ENCODE measurements around the gene FAM209B. TPM values are rescaled to one million over a fixed set of nuclear protein-coding genes. Genes with fewer than 3 reads are reported as not detected.
A peak's percentile ranks its signal among the peaks of the same experiment; 100 is the strongest.
"Not testable (repeated sequence)": the region's sequence is repeated elsewhere in the genome, so short reads cannot be mapped to it uniquely, and the experiment has no call there.

FAM209B gene
- polyA plus RNA-seq (2012; ENCODE audit: missing spikeins), result not detected

GRCh38 chr20:56532946-56533345 lies at the start of gene FAM209B:
TSS of gene FAM209B (plus strand) at chr20:56533246. CDS start at chr20:56533342, 96 bp downstream.
- DNase-seq (ENCODE audit: insufficient read length); FAIRE-seq: not testable (repeated sequence)

GRCh38 chr20:56483970-56484369 lies 49.1 kb upstream of the FAM209B start:
- FAIRE-seq (no peak), DNase-seq (ENCODE audit: insufficient read length) (no peak)
- no peak for TF ChIP-seq TAF1 (IDR thresholded peaks at IDR 0.05; ENCODE audit: borderline replicate concordance, low read depth, low read length)
- no peak for TF ChIP-seq POLR2A (IDR thresholded peaks at IDR 0.05; ENCODE audit: low read depth, low read length)
- no peak for TF ChIP-seq POLR2AphosphoS5 (IDR thresholded peaks at IDR 0.05; ENCODE audit: low read depth, low read length)

- DNase-seq (ENCODE audit: insufficient read length), result no peak
- no peak for FAIRE-seq
- TF ChIP-seq TAF1 (IDR thresholded peaks at IDR 0.05; ENCODE audit: borderline replicate concordance, low read depth, low read length), result no peak
- no peak for TF ChIP-seq POLR2AphosphoS5 (IDR thresholded peaks at IDR 0.05; ENCODE audit: low read depth, low read length)
- no peak for TF ChIP-seq POLR2A (IDR thresholded peaks at IDR 0.05; ENCODE audit: low read depth, low read length)
Observed at GRCh38 chr20:56487216-56487615, 45.8 kb upstream of the FAM209B start.

- FAIRE-seq (no peak), DNase-seq (ENCODE audit: insufficient read length) (no peak)
- no peak for TF ChIP-seq TAF1 (IDR thresholded peaks at IDR 0.05; ENCODE audit: borderline replicate concordance, low read depth, low read length)
- no peak for TF ChIP-seq POLR2AphosphoS5 (IDR thresholded peaks at IDR 0.05; ENCODE audit: low read depth, low read length)
- no peak for TF ChIP-seq POLR2A (IDR thresholded peaks at IDR 0.05; ENCODE audit: low read depth, low read length)
Observed at GRCh38 chr20:56488566-56488965, 44.5 kb upstream of the FAM209B start.

GRCh38 chr20:56501116-56501515 lies 31.9 kb upstream of the FAM209B start:
- FAIRE-seq (no peak), DNase-seq (ENCODE audit: insufficient read length) (no peak)
- TF ChIP-seq TAF1 (IDR thresholded peaks at IDR 0.05; ENCODE audit: borderline replicate concordance, low read depth, low read length) (no peak), POLR2AphosphoS5 (IDR thresholded peaks at IDR 0.05; ENCODE audit: low read depth, low read length) (no peak), POLR2A (IDR thresholded peaks at IDR 0.05; ENCODE audit: low read depth, low read length) (no peak)

- TF ChIP-seq TAF1 (IDR thresholded peaks at IDR 0.05; ENCODE audit: borderline replicate concordance, low read depth, low read length) (no peak), POLR2AphosphoS5 (IDR thresholded peaks at IDR 0.05; ENCODE audit: low read depth, low read length) (no peak), POLR2A (IDR thresholded peaks at IDR 0.05; ENCODE audit: low read depth, low read length) (no peak)
- DNase-seq (ENCODE audit: insufficient read length), result no peak
- FAIRE-seq, result no peak
Observed at GRCh38 chr20:56503916-56504315, 29.1 kb upstream of the FAM209B start.

GRCh38 chr20:56504373-56505005 lies 28.6 kb upstream of the FAM209B start:
- FAIRE-seq (no peak), DNase-seq (ENCODE audit: insufficient read length) (peak; percentile 23)
- no peak for TF ChIP-seq POLR2AphosphoS5 (IDR thresholded peaks at IDR 0.05; ENCODE audit: low read depth, low read length)
- no peak for TF ChIP-seq POLR2A (IDR thresholded peaks at IDR 0.05; ENCODE audit: low read depth, low read length)
- no peak for TF ChIP-seq TAF1 (IDR thresholded peaks at IDR 0.05; ENCODE audit: borderline replicate concordance, low read depth, low read length)

GRCh38 chr20:56506103-56506502 lies 26.9 kb upstream of the FAM209B start:
- TF ChIP-seq POLR2A (IDR thresholded peaks at IDR 0.05; ENCODE audit: low read depth, low read length) (no peak), POLR2AphosphoS5 (IDR thresholded peaks at IDR 0.05; ENCODE audit: low read depth, low read length) (no peak), TAF1 (IDR thresholded peaks at IDR 0.05; ENCODE audit: borderline replicate concordance, low read depth, low read length) (no peak)
- FAIRE-seq (no peak), DNase-seq (ENCODE audit: insufficient read length) (no peak)

GRCh38 chr20:56511926-56512325 lies 21.1 kb upstream of the FAM209B start:
- FAIRE-seq, result no peak

GRCh38 chr20:56513161-56514150 lies 19.6 kb upstream of the FAM209B start:
- no peak for DNase-seq (ENCODE audit: insufficient read length)
- FAIRE-seq, result no peak
- no peak for TF ChIP-seq POLR2A (IDR thresholded peaks at IDR 0.05; ENCODE audit: low read depth, low read length)

More at GRCh38 chr20:56511926-56512325, 21.1 kb upstream of the FAM209B start:
- DNase-seq (ENCODE audit: insufficient read length), result no peak
- TF ChIP-seq POLR2AphosphoS5 (IDR thresholded peaks at IDR 0.05; ENCODE audit: low read depth, low read length), result no peak
- no peak for TF ChIP-seq TAF1 (IDR thresholded peaks at IDR 0.05; ENCODE audit: borderline replicate concordance, low read depth, low read length)
- TF ChIP-seq POLR2A (IDR thresholded peaks at IDR 0.05; ENCODE audit: low read depth, low read length), result no peak

GRCh38 chr20:56516631-56517030 lies 16.4 kb upstream of the FAM209B start:
- FAIRE-seq (no peak), DNase-seq (ENCODE audit: insufficient read length) (no peak)
- no peak for TF ChIP-seq POLR2AphosphoS5 (IDR thresholded peaks at IDR 0.05; ENCODE audit: low read depth, low read length)
- no peak for TF ChIP-seq TAF1 (IDR thresholded peaks at IDR 0.05; ENCODE audit: borderline replicate concordance, low read depth, low read length)
- no peak for TF ChIP-seq POLR2A (IDR thresholded peaks at IDR 0.05; ENCODE audit: low read depth, low read length)

- no peak for TF ChIP-seq TAF1 (IDR thresholded peaks at IDR 0.05; ENCODE audit: borderline replicate concordance, low read depth, low read length)
- no peak for TF ChIP-seq POLR2AphosphoS5 (IDR thresholded peaks at IDR 0.05; ENCODE audit: low read depth, low read length)
- TF ChIP-seq POLR2A (IDR thresholded peaks at IDR 0.05; ENCODE audit: low read depth, low read length), result no peak
- FAIRE-seq (no peak), DNase-seq (ENCODE audit: insufficient read length) (no peak)
Observed at GRCh38 chr20:56517211-56517610, 15.8 kb upstream of the FAM209B start.
